AG09319 (cell line): ENCODE measurements around the gene GPR156.

Experiments used
- DNase-seq: peaks from one replicate; pipeline ENCODE4 v3.0.0-alpha.2; 2010; ENCODE audit warnings: low read depth; ENCODE audit errors: extremely low read depth
- TF ChIP-seq, protein P1 (sequence below): IDR thresholded peaks from 2 replicates; pipeline ENCODE4 v1.5.1; 2011; ENCODE audit warnings: low read depth, mild to moderate bottlenecking, inconsistent platforms, low read length, moderate library complexity

GPR156 gene

DNA sequence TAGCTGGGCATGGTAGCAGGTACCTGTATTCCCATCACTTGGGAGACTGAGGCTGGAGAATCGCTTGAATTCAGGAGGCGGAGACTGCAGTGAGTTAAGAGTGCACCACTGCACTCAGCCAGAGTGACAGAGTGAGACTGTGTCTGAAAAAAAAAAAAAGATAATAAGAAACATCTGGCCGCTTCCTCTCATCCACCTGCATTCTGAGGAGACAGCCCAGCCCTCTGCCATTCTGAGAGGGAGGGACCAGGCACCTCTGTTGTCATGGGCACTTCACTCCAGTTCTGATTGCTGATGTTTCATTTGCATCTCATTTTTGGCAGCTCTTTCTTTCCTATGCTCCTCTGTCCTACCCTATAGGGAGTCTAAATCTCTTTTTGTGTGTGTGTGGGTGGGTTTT, 154.4 kb downstream of the GPR156 start:
- TF ChIP-seq, protein P1, sequence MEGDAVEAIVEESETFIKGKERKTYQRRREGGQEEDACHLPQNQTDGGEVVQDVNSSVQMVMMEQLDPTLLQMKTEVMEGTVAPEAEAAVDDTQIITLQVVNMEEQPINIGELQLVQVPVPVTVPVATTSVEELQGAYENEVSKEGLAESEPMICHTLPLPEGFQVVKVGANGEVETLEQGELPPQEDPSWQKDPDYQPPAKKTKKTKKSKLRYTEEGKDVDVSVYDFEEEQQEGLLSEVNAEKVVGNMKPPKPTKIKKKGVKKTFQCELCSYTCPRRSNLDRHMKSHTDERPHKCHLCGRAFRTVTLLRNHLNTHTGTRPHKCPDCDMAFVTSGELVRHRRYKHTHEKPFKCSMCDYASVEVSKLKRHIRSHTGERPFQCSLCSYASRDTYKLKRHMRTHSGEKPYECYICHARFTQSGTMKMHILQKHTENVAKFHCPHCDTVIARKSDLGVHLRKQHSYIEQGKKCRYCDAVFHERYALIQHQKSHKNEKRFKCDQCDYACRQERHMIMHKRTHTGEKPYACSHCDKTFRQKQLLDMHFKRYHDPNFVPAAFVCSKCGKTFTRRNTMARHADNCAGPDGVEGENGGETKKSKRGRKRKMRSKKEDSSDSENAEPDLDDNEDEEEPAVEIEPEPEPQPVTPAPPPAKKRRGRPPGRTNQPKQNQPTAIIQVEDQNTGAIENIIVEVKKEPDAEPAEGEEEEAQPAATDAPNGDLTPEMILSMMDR = no peak
- no peak for DNase-seq

- TF ChIP-seq, protein P1 = no peak
- no peak for DNase-seq
Observed at GRCh38 chr3:120129718-120130513, 155.1 kb downstream of the GPR156 start.

DNA sequence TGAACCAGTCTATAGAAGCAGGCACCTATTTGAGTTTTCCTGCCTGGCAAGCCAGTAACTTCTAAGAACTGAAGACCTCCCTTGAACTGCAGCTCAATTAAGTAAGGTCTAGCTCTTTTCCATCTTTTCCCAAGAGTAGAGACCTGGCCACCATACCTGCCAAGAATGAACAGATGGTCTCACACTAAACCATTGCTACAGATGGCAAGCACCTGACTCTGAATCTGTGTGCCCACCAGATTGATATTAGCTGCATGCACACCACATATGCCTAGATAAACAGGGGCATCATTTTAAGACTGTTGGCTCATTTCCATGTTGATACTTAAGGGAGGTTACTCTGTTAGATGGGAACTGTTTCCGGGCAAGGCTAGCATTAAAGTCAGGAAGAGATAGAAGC, 156.0 kb downstream of the GPR156 start:
- TF ChIP-seq, protein P1 = no peak
- DNase-seq = no peak

- TF ChIP-seq, protein P1 = no peak
Observed at GRCh38 chr3:120125992-120126391, 159.0 kb downstream of the GPR156 start.

GRCh38 chr3:120119846-120120510, 165.0 kb downstream of the GPR156 start:
- no peak for DNase-seq
- TF ChIP-seq, protein P1 = no peak

More at GRCh38 chr3:120125992-120126391, 159.0 kb downstream of the GPR156 start:
- DNase-seq = no peak
